ENCODE measurements around the gene FRMD3.
"Not testable (repeated sequence)": the region's sequence is repeated elsewhere in the genome, so short reads cannot be mapped to it uniquely, and the experiment has no call there.

FRMD3 gene

GRCh38 chr9:83526211-83526610 is 12.0 kb downstream of the FRMD3 start:
- H3K27me3 ChIP-seq (ENCODE audit: control insufficient read depth, insufficient read depth, low read length, poor library complexity, severe bottlenecking): no peaks in the 10 kb centered on the region
- no peaks in the 10 kb centered on the region for H3K9me3 ChIP-seq (ENCODE audit: control insufficient read depth, low read length)
- H3K4me1 ChIP-seq (ENCODE audit: control insufficient read depth, insufficient read depth, low read length): peaks cover 13% of the 10 kb centered on the region
- no peak overlapping the region for H3K4me3 ChIP-seq (ENCODE audit: insufficient read depth, low read depth, low read length)
- 93 to 94% methylated on average over 2 of the region's 2 CpGs for WGBS, 2 experiments
- no peak overlapping the region for H3K27ac ChIP-seq (ENCODE audit: insufficient read depth, low read depth, low read length, poor library complexity, severe bottlenecking)
- H3K36me3 ChIP-seq (ENCODE audit: control insufficient read depth, insufficient read depth, low read length): no peaks in the 10 kb centered on the region

GRCh38 chr9:83523684-83524083 is 14.5 kb downstream of the FRMD3 start:
- no peaks in the 10 kb centered on the region for H3K9me3 ChIP-seq (ENCODE audit: control insufficient read depth, low read length)
- H3K4me3 ChIP-seq (ENCODE audit: insufficient read depth, low read depth, low read length): no peak overlapping the region
- H3K36me3 ChIP-seq (ENCODE audit: control insufficient read depth, insufficient read depth, low read length): no peaks in the 10 kb centered on the region
- H3K27me3 ChIP-seq (ENCODE audit: control insufficient read depth, insufficient read depth, low read length, poor library complexity, severe bottlenecking): no peaks in the 10 kb centered on the region
- no peak overlapping the region for H3K27ac ChIP-seq (ENCODE audit: insufficient read depth, low read depth, low read length, poor library complexity, severe bottlenecking)
- H3K4me1 ChIP-seq (ENCODE audit: control insufficient read depth, insufficient read depth, low read length): peaks cover 13% of the 10 kb centered on the region

GRCh38 chr9:83521411-83521810 is 16.8 kb downstream of the FRMD3 start:
- H3K9me3 ChIP-seq (ENCODE audit: control insufficient read depth, low read length): no peaks in the 10 kb centered on the region
- H3K27ac ChIP-seq (ENCODE audit: insufficient read depth, low read depth, low read length, poor library complexity, severe bottlenecking): no peak overlapping the region
- no peaks in the 10 kb centered on the region for H3K27me3 ChIP-seq (ENCODE audit: control insufficient read depth, insufficient read depth, low read length, poor library complexity, severe bottlenecking)
- H3K4me1 ChIP-seq (ENCODE audit: control insufficient read depth, insufficient read depth, low read length): peaks cover 2% of the 10 kb centered on the region
- H3K36me3 ChIP-seq (ENCODE audit: control insufficient read depth, insufficient read depth, low read length): no peaks in the 10 kb centered on the region
- H3K4me3 ChIP-seq (ENCODE audit: insufficient read depth, low read depth, low read length): no peak overlapping the region
- WGBS, 2 experiments: 86 to 87% methylated on average over 4 of the region's 4 CpGs

GRCh38 chr9:83521011-83521410 is 17.2 kb downstream of the FRMD3 start:
- no peaks in the 10 kb centered on the region for H3K27me3 ChIP-seq (ENCODE audit: control insufficient read depth, insufficient read depth, low read length, poor library complexity, severe bottlenecking)
- no peaks in the 10 kb centered on the region for H3K36me3 ChIP-seq (ENCODE audit: control insufficient read depth, insufficient read depth, low read length)
- H3K4me3 ChIP-seq (ENCODE audit: insufficient read depth, low read depth, low read length): no peak overlapping the region
- H3K9me3 ChIP-seq (ENCODE audit: control insufficient read depth, low read length): no peaks in the 10 kb centered on the region
- WGBS, 2 experiments: 90 to 93% methylated on average over 1 of the region's 1 CpG
- no peak overlapping the region for H3K27ac ChIP-seq (ENCODE audit: insufficient read depth, low read depth, low read length, poor library complexity, severe bottlenecking)
- no peaks in the 10 kb centered on the region for H3K4me1 ChIP-seq (ENCODE audit: control insufficient read depth, insufficient read depth, low read length)

- no peaks in the 10 kb centered on the region for H3K36me3 ChIP-seq (ENCODE audit: control insufficient read depth, insufficient read depth, low read length)
- no peaks in the 10 kb centered on the region for H3K9me3 ChIP-seq (ENCODE audit: control insufficient read depth, low read length)
- no peaks in the 10 kb centered on the region for H3K4me1 ChIP-seq (ENCODE audit: control insufficient read depth, insufficient read depth, low read length)
- no peak overlapping the region for H3K4me3 ChIP-seq (ENCODE audit: insufficient read depth, low read depth, low read length)
- WGBS, 2 experiments: 98 to 100% methylated on average over 1 of the region's 1 CpG
- H3K27ac ChIP-seq (ENCODE audit: insufficient read depth, low read depth, low read length, poor library complexity, severe bottlenecking): no peak overlapping the region
- no peaks in the 10 kb centered on the region for H3K27me3 ChIP-seq (ENCODE audit: control insufficient read depth, insufficient read depth, low read length, poor library complexity, severe bottlenecking)
These were observed 17.9 kb downstream of the FRMD3 start for GRCh38 chr9:83520292-83520691.

- not testable (repeated sequence) for H3K27ac ChIP-seq (ENCODE audit: insufficient read depth, low read depth, low read length, poor library complexity, severe bottlenecking); H3K4me3 ChIP-seq (ENCODE audit: insufficient read depth, low read depth, low read length); H3K36me3 ChIP-seq (ENCODE audit: control insufficient read depth, insufficient read depth, low read length); H3K27me3 ChIP-seq (ENCODE audit: control insufficient read depth, insufficient read depth, low read length, poor library complexity, severe bottlenecking); H3K9me3 ChIP-seq (ENCODE audit: control insufficient read depth, low read length); H3K4me1 ChIP-seq (ENCODE audit: control insufficient read depth, insufficient read depth, low read length)
These were observed 20.2 kb downstream of the FRMD3 start for GRCh38 chr9:83517980-83518379.

- H3K27me3 ChIP-seq (ENCODE audit: control insufficient read depth, insufficient read depth, low read length, poor library complexity, severe bottlenecking): no peaks in the 10 kb centered on the region
- 91 to 100% methylated on average over 1 to 2 of the region's 2 CpGs for WGBS, 2 experiments
- H3K36me3 ChIP-seq (ENCODE audit: control insufficient read depth, insufficient read depth, low read length): no peaks in the 10 kb centered on the region
- H3K27ac ChIP-seq (ENCODE audit: insufficient read depth, low read depth, low read length, poor library complexity, severe bottlenecking): no peak overlapping the region
- H3K9me3 ChIP-seq (ENCODE audit: control insufficient read depth, low read length): no peaks in the 10 kb centered on the region
- H3K4me3 ChIP-seq (ENCODE audit: insufficient read depth, low read depth, low read length): no peak overlapping the region
- peaks cover under 1% of the 10 kb centered on the region for H3K4me1 ChIP-seq (ENCODE audit: control insufficient read depth, insufficient read depth, low read length)
These were observed 23.4 kb downstream of the FRMD3 start for GRCh38 chr9:83514767-83515166.

GRCh38 chr9:83512621-83513020 is 25.6 kb downstream of the FRMD3 start:
- H3K4me3 ChIP-seq (ENCODE audit: insufficient read depth, low read depth, low read length): no peak overlapping the region
- no peaks in the 10 kb centered on the region for H3K9me3 ChIP-seq (ENCODE audit: control insufficient read depth, low read length)
- H3K4me1 ChIP-seq (ENCODE audit: control insufficient read depth, insufficient read depth, low read length): peaks cover 9% of the 10 kb centered on the region
- WGBS, 2 experiments: 95 to 100% methylated on average over 3 of the region's 3 CpGs
- H3K27ac ChIP-seq (ENCODE audit: insufficient read depth, low read depth, low read length, poor library complexity, severe bottlenecking): no peak overlapping the region
- no peaks in the 10 kb centered on the region for H3K27me3 ChIP-seq (ENCODE audit: control insufficient read depth, insufficient read depth, low read length, poor library complexity, severe bottlenecking)
- H3K36me3 ChIP-seq (ENCODE audit: control insufficient read depth, insufficient read depth, low read length): no peaks in the 10 kb centered on the region

GRCh38 chr9:83511051-83511450 is 27.1 kb downstream of the FRMD3 start:
- Histone ChIP-seq H3K4me3 (ENCODE audit: insufficient read depth, low read depth, low read length) (no peak overlapping the region), H3K4me1 (ENCODE audit: control insufficient read depth, insufficient read depth, low read length) (peaks cover 9% of the 10 kb centered on the region), H3K27ac (ENCODE audit: insufficient read depth, low read depth, low read length, poor library complexity, severe bottlenecking) (no peak overlapping the region), H3K9me3 (ENCODE audit: control insufficient read depth, low read length) (no peaks in the 10 kb centered on the region), H3K36me3 (ENCODE audit: control insufficient read depth, insufficient read depth, low read length) (no peaks in the 10 kb centered on the region), H3K27me3 (ENCODE audit: control insufficient read depth, insufficient read depth, low read length, poor library complexity, severe bottlenecking) (no peaks in the 10 kb centered on the region)
- WGBS, 2 experiments: 20% methylated on average over 1 of the region's 1 CpG; no CpG with 5 or more reads in 1 of the 2 experiments

GRCh38 chr9:83509402-83509801 is 28.8 kb downstream of the FRMD3 start:
- WGBS, 2 experiments: 63 to 64% methylated on average over 8 of the region's 8 CpGs
- peaks cover 13% of the 10 kb centered on the region for H3K4me1 ChIP-seq (ENCODE audit: control insufficient read depth, insufficient read depth, low read length)
- H3K9me3 ChIP-seq (ENCODE audit: control insufficient read depth, low read length): no peaks in the 10 kb centered on the region
- H3K36me3 ChIP-seq (ENCODE audit: control insufficient read depth, insufficient read depth, low read length): no peaks in the 10 kb centered on the region
- peak overlapping the region; percentile 3 for H3K27ac ChIP-seq (ENCODE audit: insufficient read depth, low read depth, low read length, poor library complexity, severe bottlenecking)
- H3K27me3 ChIP-seq (ENCODE audit: control insufficient read depth, insufficient read depth, low read length, poor library complexity, severe bottlenecking): no peaks in the 10 kb centered on the region
- H3K4me3 ChIP-seq (ENCODE audit: insufficient read depth, low read depth, low read length): no peak overlapping the region

- H3K27me3 ChIP-seq (ENCODE audit: control insufficient read depth, insufficient read depth, low read length, poor library complexity, severe bottlenecking): no peaks in the 10 kb centered on the region
- peaks cover 13% of the 10 kb centered on the region for H3K4me1 ChIP-seq (ENCODE audit: control insufficient read depth, insufficient read depth, low read length)
- WGBS, 2 experiments: 92 to 100% methylated on average over 2 to 4 of the region's 4 CpGs
- no peaks in the 10 kb centered on the region for H3K9me3 ChIP-seq (ENCODE audit: control insufficient read depth, low read length)
- H3K36me3 ChIP-seq (ENCODE audit: control insufficient read depth, insufficient read depth, low read length): no peaks in the 10 kb centered on the region
- no peak overlapping the region for H3K4me3 ChIP-seq (ENCODE audit: insufficient read depth, low read depth, low read length)
- H3K27ac ChIP-seq (ENCODE audit: insufficient read depth, low read depth, low read length, poor library complexity, severe bottlenecking): no peak overlapping the region
These were observed 30.1 kb downstream of the FRMD3 start for GRCh38 chr9:83508067-83508466.
